C1 segment of cervical spinal cord (tissue), 14 donors: ENCODE measurements around the gene ACVR1.
A peak's percentile ranks its signal among the peaks of the same experiment; 100 is the strongest.
"Not testable (repeated sequence)": the region's sequence is repeated elsewhere in the genome, so short reads cannot be mapped to it uniquely, and the experiment has no call there.

ENCODE experiments used
- DNase-seq, 14 donors: peaks; one replicate each; lab custom pipeline; 2025; lab: John Stamatoyannopoulos, UW

ACVR1 gene

DNA sequence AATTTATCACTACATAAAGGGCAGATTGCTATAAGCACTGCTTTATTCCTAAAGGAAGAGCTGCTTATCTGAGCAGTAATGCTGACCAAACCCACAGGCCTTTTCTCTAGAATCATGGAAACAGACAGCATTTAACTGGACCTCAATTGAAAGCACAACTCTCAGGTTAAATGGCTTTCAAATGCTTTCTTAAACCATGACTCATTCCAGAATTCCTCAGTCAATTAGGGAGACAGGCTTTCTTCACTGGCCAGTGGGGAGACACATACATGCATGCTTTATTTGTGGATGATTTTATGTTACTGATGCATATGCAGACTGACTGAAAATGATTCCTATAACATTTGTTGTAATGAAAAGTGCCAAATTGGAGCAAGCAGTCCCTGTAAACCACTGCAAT, 114.6 kb downstream of the ACVR1 start:
- no peak for DNase-seq

DNA sequence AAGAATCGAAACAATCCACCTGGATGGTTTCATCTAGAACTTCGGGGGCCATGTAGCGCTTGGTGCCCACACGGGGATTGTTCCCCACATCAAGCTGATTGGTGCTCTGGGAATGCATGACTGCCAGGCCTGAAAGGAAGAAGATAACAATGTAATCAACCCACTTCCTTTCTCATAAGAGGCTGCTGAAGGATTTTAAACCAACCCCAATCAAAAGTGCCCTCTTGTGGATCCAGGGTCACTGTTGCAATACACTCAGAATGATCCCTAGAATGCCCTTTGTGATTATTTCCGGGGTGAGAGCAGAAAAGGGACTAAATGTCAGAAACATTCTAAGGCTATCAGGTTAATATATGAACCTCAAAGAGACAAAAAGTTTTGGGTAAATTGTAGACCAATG, 115.2 kb downstream of the ACVR1 start:
- no peak for DNase-seq

DNA sequence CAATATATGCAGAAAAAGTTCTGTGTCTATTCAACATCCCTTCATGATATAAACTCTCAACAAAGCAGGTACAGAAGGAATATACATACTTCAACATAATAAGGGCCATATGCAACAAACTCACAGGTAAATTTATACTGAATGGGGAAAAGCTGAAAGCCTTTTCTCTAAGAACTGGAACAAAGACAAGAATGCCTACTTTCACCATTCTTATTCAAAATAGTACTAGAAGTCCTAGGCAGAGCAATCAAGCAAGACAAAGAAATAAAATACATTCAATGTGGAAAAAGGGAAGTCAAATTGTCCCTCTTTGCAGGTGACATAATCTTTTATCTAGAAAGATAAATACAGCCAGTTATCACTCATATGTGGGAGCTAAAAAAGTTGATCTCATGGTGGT, 116.3 kb downstream of the ACVR1 start:
- DNase-seq, result no peak

DNA sequence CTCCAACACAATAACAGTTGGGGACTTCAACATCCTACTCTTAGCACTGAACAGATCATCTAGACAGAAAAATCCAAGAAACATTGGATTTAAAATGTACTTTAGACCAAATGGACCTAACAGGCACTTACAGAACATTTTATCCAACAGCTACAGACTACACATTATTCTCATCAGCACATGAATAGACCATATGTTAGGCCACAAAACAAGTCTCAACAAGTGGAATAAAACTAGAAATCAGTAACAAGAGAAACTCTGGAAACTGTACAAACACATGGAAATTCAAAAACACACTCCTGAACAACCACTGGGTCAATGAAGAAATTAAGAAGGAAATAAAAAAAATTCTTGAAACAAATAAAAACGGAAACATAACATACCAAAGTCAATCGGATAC, 117.5 kb downstream of the ACVR1 start:
- no peak for DNase-seq

DNA sequence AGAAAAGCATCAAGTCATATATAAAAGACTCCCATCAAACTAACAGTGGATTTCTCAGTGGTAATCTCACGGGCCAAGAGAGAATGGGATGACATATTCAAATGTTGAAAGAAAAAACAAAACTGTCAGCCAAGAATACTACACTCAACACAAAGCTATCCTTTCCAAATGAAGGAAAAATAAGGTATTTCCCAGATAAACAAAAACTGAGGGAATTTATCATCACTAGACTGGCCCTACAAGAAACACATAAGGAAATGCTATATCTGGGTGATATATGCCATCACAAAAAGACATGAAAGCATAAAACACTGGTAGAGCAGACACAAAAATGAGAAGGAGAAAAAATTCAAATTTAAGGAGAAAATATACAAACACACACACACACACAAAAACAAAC, 118.6 kb downstream of the ACVR1 start:
- DNase-seq, result no peak

DNA sequence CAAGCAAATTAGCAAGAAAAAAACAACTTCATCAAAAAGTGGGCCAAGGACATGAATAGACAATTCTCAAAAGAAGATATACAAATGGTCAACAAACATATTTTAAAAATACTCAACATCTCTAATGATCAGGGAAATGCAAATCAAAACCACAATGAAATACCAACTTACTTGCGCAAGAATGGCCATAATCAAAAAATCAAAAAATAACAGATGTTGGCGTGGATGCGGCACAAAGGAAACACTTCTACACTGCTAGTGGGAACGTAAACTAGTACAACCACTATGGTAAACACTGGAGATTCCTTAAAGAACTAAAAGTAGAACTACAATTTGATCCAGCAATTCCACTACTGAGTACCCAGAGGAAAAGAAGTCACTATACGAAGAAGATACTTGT, 119.7 kb downstream of the ACVR1 start:
- DNase-seq, result not testable (repeated sequence)

DNA sequence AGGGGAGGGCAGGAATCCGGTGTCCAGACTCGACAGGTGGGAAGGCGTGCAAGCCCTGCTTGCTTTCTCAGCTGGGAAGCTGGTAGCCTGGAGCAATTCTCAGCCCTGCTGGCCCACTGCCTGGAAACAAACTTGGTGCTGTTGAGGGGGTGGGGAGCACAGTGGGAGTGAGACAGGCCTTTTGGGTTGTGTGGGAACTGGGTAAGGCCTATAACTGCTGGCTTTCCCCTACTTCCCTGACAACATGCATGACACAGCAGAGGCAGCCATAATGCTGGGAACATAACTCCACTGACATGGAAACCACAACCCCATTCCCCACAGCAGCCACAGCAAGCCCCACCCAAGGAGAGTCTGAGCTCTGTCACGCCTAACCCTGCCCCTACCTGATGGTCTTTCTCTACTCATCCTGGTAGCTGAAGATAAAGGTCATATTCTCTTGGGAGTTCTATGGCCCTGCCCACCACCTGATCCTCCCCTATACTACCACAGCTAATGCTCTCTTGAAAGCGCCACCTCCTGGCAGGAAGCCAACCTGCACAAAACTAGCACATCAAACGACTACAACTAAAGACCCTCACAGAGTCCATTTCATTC, 124.6 kb downstream of the ACVR1 start:
- DNase-seq, result peak in 1 of 14 donors; percentile 6

DNA sequence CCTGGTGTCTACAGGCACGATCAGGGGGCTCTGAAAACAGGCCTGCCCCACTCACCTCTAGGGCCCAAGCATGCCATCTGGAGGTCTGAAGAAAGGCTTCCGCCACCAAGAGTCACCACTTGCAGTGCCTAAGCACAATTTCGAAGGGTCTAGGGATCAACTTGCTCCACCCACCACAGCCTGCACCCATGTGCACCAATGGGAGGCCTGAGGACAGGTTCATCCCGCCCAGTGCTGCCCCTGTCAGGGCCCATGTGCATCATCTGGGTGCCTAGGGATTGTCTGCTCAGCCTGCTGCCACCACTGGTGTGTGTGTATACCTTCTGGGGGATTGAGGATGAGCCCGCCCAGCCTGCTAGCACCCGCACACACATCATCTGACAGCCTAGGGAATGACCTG, 126.4 kb downstream of the ACVR1 start:
- no peak for DNase-seq

DNA sequence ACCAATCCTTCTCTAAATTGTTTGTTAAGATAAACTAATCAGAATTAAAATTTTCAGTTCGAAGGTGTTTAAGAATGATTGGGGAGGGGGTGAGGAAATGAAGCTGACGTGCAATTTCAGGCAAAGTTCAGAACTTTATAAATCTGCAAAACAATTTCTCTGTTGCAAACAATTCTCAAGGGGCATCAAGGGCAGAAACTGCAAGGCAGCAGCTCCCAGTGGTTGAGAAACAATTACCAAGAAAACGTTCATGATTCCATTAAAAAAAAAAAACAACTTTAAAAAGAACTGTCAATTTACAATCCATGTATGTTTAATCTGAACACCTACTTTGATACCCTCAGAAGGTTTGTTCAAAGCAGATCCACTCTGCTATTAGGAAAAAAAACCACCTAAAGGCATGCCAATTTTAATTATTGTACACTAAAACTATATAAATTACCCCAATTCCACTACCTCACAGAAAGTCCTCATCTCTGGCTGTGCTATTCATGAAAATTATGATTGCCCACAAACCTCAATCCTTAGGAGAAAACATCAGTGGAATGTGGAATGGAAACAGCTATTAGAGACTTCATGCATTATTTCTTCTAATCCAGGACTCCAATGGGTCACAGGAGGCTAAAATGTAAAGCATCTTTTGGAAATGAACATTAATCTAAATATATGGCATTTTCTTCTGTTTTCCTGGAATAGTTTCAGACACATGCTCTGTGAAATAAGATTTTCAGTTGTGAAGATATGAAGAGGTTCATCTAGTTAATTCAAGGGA, 127.6 kb downstream of the ACVR1 start:
- no peak for DNase-seq

DNA sequence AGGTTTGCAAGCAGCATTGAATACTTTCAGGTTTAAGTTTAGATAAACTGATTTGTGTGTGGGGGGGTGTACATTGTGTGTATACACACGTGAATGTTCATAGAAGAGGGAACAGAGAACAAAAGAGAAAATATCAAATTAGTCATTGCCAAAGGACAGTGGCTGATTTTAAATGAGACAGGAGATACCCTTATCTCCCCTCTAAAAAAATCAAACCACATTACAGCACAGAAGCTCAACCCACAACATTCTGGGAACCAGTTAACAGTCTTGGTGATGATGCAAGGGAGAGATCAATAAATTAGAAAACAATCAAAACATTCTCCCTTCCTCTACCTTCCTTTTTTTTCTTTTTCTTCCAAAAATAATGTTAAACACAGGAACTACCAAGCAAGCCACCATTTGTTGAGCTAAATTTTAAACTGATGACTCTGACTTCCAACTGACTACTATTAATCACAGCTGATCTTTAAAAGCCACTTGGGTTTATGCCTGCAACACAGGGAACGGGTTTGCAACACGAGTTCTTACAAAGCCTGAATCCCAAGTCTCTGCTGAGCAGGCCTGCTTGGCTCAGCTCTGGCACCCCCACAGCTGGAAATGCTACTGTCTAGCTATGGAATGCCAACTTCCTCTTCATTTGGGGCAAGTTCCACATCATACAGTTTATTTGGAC, 128.3 kb downstream of the ACVR1 start:
- no peak for DNase-seq

DNA sequence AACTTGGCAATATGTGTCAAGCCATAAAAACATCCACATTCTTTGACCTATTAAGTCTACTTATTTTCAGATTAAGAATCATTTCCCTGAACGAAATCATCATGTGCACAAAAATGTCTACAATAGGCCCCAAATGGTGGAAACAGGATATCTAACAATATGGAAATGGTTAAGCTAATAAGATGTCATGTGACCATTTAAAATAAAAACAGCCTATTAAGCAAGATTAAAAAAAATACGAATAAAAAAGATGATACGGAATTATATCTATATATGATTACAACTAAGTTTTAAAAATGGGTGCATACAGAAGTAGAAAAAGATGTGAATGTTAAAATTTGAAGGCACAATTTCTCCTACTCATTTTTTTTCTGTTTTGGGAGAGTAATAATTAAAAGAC, 128.8 kb downstream of the ACVR1 start:
- no peak for DNase-seq

DNA sequence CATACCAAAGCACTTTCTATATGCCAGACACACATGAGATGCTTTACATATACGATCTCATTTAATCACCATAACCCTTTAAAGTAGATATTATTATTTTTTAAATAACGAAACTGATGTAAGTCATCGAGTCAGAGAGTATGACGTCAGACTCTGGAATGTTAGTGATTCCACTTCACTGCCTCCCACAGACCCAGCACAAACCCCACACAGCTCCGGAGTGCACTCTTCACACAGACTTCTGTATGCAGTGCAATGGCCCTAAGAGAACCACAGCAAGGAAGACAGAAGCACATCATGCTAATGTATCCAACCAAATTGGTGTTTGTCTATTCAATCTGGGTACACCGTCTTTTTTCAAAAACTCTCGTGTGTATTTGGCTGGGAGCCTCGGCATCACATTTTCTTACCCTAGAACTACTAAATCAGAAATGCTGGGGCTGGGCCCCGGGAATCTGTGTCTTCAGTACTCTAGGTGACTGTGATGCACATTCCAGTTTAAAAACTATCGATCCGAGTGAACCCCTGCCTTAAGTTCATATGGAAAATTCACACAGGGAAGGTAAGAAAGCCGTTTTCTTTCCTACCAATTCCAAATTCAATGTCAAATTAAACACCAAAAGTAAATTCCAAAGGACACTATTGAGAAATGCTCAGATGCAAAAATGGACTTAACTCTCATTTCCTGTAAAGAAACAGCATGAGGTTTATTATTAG, 129.7 kb downstream of the ACVR1 start:
- DNase-seq, result no peak

DNA sequence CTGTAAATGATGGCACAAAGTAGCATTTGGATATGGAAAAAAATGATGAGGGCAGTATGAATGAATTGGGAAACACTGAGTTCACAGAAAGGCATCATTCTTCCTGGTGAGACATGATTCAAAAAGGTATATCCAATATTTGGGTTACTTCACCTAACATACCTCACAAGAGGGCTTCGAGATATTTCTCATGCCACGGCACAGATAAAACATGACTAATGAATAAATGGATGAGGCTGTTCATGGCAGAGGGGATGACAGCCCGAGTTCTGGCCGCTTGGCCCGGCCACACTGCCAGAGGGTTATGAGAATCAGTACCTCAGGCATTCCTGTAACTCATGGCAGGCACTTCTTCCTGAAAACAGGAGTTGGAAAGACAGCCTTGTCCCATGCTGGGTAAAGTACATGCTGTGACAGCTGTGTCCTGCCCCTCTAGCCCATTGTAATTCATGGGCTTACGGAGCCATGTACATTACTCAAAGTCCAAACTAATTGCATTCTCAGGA, 131.5 kb downstream of the ACVR1 start:
- DNase-seq, result no peak

DNA sequence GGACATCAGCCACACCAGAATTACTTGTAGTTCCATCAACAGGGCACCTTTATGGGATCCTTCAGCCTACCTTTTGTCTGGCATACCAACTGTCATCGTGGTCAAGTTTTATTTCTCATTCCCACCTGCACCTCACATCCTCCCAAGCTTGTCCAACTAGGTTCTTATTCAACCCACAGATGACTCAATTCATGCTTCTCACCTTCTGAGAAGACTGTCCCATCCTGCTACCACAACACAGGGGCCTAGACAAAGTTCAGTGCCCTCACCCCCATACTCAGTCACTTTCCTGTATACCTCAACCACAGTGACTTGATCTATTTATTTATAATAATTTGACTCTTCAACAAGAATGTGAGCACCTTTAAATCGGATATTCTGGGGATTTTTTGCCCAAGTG, 133.1 kb downstream of the ACVR1 start:
- DNase-seq, result no peak

DNA sequence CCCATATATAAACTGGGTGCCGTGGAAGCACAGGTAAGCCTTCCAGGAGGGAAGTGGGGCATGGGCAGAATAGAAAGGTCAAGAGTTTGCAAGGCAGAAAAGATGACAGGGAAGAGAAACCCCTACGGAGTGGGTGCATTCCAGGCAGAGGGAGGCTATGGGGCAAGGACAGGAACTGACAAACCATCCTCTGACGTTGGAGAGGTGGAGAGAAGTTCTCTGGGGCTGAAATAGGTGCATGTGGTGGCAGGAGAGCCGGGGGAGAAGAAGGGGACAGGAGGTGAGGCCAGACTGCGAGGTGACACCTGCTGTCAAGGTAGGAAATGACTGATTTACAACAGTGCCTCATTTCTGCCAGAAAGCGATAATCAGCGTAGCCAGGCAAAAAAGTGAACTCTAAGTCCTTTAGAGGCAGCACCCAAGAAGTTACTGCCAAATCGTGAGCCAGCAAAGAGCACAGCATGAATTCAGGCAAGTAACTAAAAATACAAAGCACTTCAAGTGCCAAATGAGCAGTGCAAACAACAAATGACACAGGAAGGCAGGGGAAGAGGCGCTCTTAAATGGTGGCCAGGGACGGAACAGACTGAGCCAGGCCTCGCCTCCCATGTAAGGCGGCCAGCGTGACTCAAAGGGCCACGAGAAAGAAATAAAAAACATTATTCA, 134.2 kb downstream of the ACVR1 start:
- DNase-seq, result peak in 1 of 14 donors; percentile 56

DNA sequence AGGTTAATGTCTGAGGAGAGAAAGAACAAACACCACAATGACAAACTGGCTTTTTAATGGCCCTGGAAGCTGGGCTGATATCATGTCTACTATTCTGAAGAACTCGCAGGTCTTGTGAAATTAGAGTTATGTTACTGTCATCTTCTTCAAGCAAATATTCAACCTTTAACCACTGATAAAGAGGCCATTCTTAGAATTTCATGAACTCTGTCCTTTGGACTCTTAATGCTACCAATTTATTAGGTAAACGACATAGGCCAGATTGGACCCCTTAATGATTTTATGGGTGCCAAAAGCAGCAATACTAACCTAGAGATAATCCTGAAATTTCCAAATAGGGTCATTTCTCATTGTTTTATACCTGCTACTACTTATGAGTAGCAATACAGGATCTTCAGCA, 138.5 kb downstream of the ACVR1 start:
- DNase-seq, result no peak

DNA sequence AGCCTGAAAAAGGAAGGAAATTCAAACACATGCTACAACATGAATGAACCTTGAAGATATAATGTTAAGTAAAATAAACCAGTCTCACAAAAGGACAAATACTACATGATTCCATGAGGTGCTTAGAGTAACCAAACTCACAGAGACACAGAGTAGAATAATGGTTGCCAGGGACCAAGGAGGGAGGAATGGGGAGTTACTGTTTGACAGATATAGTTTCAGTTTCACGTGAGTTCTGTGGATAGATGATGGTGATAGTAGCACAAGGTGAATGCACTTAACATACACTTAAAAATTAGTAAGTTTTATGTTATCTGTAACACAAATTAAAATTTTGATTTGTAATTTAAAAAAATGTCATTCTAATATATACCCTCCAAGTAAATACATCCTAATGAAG, 140.6 kb downstream of the ACVR1 start:
- DNase-seq, result no peak

DNA sequence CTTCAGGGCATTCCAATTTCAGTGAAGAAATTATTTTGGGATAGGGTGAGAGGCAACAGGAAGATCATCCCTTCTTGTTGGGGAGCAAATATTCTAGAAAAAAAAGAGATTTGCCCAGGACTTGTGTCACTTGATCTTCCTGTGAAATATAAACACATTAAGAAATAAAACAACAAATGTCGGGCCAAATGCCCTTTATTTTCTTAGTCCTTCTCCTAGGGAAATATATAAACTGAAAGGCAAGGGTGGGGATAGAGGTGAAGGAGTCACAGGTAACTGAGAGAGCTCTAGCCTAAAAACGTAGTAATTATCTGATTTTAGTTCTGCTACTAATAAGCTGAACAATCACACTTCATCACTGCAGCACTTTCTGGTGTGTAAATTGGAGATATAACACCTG, 142.9 kb downstream of the ACVR1 start:
- DNase-seq, result no peak

DNA sequence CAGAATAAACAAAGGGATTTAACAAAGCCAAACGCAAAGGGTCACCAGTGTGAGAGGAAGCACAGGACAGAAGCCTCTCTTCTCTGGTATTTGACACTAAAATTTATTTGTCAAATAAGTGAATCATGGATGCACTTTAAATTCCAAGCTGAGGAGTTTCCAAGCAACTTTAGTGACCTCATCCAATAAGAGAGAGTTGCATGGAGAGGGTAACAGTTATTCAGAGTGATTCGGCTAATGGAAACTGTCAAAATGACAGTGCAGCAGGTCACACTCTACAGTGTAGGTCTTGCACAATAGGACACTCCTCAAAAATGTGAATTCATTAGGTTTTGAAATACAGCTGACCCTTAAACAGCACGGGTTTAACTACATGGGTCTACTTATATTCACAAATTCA, 143.5 kb downstream of the ACVR1 start:
- no peak for DNase-seq

DNA sequence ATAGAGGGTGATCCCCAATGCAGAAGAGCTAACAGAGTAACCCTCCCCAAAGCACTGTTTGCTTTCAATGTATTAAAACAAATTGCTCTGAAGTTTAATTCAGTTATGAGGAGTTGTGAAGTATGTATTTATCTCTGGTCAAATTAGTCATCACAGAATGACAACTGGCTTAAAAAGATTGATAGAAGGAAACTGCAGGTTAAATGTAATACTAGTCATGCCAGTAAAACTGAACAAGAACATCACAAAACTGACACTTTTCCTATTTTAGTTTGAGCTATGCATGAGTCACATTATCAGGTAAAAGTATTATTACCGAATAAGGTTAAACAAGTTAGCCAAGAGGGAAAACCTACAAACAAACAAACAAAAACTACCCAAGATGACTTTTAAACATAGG, 148.4 kb downstream of the ACVR1 start:
- DNase-seq, result no peak

DNA sequence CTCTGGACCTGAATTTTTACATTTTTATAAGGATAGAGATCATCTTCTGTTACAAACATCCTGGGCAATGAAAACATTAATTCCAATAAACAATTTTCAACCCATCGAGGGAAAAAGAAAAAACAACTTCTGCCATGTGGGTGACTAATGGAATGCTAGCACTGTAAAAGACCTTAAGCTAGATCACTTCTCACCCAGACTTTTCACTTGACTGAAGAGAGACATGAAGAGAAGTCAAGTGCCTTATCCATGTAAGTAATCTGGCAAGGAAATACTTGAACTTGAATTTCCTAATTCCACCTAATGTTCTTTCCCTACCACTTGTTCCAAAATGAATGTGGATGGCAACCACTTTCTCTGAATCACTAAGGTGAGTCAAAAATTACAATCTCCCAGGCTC, 149.2 kb downstream of the ACVR1 start:
- no peak for DNase-seq

DNA sequence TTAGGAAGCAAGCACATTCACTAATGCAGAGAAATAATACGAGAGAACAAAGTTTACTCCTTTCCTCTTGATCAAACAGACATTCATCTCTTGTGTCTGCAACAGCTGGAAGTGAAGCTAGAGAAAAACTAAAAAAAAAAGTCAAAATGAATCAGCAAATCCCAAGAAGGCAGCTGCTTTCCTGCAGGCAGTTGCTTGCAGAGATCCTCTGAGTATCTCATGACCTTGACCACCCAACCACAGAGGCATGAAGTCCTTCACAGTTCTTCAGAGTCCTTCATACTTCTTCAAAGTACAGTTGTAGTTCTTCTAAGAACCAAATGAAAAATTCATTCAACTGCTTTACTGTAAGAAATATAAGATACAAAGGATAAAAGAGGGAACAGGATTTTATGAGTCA, 150.3 kb downstream of the ACVR1 start:
- DNase-seq, result no peak
